GM18498 (cell line): ENCODE data around the gene FAM162A.

Source experiments
- ATAC-seq: cut with Tn5 transposase; IDR thresholded peaks from one replicate; pipeline ENCODE4 v1.9.1; 2021; ENCODE audit warnings: mild to moderate bottlenecking, moderate library complexity; ENCODE audit not compliant: unreplicated experiment

FAM162A gene, protein sequence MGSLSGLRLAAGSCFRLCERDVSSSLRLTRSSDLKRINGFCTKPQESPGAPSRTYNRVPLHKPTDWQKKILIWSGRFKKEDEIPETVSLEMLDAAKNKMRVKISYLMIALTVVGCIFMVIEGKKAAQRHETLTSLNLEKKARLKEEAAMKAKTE

DNA sequence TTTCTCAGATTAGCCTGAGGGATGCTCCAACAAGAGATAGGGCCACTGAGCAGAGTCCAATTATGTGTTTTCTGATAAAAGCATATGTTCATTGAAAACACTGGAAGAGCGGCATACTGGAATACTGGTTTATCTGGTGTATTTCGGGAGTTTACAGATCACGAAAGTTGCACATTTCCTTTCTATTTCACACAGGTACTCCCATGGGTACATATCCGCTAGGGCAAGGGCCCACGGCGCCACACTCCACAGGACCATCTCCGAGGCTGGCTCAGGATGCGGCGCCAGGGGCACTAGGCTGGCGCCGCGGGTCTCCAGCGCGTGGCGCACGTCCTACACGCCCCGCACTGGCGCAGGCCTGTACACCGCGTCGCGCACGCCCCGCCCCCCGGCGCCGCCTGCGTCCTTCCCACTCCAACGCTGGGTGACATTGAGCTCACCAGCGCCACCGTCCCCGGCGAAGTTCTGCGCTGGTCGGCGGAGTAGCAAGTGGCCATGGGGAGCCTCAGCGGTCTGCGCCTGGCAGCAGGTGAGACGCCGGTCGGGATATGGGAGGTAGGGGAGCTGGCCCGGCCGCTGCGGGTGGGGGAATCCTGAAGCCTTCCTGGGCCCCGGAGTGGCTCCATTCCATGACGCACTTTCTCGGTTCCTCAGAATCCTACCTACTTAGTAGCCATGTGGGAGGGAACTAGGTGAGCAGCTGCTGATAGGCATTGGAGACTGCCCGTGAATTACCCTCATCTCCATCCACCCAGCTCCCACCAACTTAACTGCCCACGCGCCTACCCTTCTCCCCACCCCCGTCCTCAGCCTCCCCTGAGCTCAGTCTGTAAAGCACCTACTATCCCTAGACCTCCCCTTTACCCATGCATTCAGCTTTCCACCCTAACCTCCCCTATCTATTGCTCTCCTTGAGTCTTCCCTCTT lies at the start of gene FAM162A:
Gene FAM162A, plus strand, starts transcription at position 412 of the 927 bp plus-strand sequence. Its CDS starts 84 bp downstream, at position 496.
- ATAC-seq: peak; percentile 95

DNA sequence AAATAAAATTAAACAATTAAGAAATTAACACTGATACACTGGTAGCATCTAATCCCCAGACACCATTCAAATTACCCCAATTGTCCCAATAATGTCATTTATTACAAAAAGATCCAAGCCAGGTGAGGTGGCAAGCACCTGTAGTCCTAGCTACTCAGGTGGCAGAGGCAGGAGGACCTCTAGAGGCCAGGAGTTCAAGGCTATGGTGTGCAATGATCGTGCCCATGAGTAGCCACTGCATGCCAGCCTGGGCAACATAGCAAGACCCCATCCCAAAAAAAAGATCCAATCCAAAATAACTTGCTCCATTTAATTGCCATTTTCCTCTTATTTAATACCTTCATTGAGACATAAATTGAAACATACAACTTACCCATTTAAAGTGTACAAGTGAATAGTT lies 41.2 kb upstream of the FAM162A start:
- no peak for ATAC-seq

DNA sequence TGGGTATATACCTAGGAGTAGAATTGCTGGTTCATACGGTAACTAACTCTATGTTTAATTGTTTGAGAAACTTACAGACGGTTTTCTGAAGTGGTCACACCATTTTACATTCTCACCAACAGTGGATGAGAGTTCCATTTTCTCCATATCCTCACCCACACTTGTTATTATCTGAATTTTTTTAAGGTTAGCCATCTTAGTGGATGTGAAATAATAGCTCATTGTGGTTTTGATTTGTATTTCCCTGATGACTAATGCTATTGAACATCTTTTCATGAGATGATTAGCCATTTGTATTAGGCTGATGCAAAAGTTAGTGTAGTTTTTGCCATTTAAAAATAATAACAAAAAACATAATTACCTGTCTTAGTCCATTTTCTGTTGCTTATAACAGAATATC lies 40.3 kb upstream of the FAM162A start:
- no peak for ATAC-seq

DNA sequence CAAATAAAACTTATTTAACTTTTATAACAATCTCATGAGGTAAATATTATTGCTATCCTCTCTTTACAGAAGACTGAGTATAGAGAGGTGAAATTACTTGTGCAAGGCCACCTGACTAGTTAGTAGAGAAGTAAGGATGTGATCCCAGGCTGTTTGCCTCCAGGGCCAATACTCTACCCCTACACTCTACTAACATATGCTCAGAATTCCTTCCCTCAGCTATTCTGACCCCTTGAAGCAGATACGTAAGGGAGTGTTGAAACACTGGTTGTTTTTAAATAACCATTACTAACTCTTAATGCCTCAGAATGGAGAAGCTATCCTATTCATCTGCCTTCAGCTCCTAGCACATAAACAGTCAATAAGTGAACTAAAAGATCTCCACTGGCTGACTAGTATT lies 34.8 kb upstream of the FAM162A start:
- ATAC-seq: no peak

DNA sequence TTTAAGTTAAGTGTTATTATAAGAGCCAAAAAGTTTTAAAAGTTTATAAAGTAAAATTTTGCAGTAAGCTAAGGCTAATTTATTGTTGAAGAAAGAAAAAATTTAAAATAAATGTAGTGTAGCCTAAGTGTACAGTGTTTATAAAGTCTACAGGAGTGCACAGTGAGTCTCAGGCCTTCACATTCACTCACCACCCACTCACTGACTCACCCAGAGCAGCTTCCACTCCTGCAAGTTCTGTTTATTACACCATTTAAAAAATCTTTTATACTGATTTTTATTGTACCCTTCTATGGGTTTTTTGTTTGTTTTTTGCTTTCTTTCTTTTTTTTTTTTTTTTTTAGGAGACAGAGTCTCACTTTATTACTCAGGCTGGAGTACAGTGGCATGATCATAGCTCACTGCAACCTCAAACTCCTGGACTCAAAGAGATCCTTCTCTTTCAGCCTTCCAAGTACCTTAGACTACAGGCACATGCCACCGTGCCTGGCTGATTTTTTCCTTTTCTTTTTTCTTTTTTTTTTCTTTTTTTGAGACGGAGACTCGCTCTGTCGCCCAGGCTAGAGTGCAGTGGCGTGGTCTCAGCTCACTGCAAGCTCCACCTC lies 33.1 kb upstream of the FAM162A start:
- no peak for ATAC-seq

DNA sequence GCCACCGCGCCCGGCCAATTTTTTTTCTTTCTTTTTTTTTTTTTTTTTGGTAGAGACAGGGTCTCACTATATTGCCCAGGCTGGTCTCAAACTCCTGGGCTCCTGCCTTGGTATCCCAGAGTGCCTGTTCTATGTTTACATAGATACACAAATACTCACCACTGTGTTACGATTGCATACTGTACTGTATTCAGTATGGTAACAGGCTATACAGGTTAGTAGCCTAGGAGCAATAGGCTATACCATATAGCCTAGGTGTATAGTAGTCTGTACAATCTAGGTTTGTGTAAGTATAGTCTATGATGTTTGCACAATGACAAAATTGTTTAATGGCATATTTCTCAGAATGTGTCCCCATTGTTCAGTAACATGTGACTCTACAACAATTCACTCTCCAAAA lies 32.4 kb upstream of the FAM162A start:
- no peak for ATAC-seq

DNA sequence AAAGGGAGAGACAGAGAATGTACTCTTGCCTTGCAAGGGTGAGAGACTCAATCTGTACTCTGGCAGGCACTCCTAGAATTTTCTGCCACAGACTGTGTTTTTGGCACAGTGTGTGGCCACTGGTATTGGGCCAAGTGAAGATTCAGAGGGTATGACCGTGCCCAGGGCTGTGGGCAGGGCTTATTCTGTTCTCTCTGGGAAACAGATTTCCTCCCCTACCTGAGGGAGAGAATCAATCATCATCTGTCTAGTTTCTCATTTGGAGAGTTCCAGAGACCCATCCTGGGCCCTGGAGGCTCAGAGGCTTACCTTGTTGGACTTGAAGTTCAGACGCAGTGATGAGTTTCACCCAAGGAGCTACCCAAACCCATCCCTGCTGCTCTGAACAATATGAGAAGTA lies 30.8 kb upstream of the FAM162A start:
- ATAC-seq: no peak

DNA sequence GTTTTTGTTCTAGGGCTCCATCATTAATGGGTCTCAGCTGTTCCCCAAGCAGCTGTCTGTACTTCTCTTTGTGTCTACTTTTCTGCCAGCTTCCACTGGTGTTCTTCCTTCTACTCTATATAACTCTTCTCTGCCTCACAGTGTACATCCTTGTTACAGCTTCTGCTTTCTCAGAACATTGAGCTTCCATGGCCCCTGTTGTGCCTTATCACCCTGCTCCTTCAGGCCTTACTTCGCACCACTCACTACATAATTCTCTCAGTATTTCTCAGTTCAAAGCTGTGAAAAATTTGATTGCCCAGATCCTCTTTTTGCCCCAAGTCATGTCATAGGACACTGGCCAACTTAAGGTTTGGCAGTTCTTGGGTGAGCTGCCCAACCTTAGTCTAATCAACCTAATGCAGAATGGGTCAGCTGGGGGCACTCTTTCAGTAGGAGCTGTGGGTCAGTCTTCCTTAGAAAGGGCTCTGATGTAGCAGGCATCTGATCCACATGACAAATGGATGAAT lies 30.0 kb upstream of the FAM162A start:
- ATAC-seq: no peak

DNA sequence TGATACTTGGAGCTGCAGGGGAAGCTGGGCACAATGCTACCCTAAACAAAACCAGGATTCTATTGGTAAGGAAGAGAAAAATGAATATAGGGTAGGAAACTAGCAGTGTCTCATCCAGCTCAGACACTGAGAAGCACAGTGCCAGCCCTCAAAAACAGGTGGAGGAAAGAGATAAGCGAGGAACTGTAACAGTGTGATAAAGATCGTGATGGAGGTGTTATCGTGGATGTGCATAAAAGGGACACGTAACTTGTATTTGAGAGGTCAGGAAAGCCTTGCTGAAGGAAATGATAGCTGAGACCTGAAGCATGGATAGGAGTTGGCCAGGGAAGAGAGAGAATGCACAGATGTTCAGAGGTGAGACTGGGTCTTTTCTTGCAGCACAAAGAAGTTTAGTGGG lies 28.4 kb upstream of the FAM162A start:
- ATAC-seq: no peak

DNA sequence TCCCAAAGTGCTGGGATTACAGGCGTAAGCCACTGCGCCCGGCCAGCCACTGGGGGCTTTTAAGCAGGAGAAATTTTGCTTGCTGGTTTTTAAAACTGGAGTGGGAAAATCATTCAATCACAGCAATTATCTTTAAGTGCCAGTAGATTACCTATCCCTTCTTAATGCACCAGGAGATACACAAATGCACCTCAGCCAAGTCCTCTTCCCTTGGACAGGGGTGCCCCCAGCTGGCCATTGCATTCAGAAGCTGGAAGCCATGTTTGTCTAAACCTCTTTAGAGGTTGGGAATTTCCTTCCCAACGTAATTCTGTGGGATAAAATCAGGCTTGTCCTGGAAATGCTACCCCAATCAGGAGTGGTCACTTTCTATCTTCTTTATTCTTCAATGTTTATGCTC lies 27.6 kb upstream of the FAM162A start:
- no peak for ATAC-seq

DNA sequence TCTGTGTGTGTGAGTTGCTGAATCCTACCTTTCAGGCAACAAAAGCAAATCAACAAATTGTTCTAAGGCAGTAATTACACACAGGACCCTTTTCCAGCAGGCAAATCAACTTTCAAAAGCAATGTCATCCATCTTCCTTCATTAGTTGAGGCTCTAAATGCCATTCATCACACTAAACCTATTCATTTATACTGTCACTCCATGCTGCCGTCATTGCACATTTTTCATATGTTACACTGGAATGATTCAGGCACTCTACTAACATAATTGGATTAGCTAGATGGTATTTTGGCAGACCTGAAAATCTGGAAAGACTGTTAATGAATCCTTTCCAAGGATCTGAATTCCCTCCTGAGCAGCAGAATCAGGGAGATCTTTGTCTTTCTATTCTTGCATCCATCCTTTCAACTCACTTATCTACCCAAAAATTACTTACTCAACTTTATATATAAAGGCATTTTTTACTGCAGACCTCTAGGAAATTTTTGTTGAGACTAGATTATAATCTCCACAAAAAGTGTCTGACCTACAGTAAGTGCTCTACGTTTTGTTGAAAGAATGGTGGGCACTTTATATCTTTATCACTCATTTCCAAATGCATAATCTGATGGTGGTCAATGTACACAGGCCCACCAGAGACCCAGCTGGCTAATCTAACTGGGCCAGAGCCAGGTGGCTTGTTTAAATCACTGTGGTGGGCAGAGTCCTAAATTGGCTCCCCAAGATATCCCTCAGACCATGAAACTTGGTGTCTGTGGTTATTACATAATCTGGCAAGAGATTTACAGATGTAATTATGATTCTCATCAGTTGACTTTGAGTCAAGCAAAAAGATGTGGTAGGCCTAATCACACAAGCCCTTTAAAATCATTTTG lies 25.9 kb upstream of the FAM162A start:
- no peak for ATAC-seq

DNA sequence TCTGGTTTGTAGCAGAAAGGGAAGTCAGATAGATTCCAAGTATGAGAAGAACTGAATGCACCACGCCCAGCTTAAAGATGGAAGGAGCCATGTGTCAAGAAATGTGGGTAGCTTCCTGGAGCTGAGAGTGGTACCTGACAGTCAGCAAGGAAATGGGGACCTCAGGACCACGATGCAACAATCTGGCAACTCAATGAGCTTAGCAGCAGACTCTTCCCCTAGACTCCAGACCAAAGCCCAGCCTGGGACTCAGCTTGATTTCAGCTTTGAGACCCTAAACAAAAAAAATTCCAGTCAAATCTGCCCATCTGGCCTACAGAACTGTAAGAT lies 25.3 kb upstream of the FAM162A start:
- no peak for ATAC-seq

DNA sequence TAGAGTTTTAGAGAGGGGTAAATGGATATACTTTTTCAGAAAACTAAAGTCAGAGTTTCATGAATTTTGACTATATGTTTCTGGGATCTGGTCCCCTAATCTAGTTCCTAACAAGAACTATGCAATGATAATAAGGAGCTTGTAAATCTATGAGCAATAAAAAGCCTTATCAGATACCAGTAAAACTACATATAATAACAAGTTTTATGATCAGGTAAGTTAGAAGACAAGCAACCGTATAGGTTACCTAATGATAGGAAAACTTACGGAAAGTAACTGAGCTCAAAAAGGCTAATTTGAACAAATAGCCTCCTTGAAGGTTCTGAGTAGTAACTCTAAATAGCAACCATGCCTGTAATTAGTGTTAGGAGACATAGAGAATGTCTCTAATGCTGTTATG lies 22.0 kb upstream of the FAM162A start:
- ATAC-seq: no peak

DNA sequence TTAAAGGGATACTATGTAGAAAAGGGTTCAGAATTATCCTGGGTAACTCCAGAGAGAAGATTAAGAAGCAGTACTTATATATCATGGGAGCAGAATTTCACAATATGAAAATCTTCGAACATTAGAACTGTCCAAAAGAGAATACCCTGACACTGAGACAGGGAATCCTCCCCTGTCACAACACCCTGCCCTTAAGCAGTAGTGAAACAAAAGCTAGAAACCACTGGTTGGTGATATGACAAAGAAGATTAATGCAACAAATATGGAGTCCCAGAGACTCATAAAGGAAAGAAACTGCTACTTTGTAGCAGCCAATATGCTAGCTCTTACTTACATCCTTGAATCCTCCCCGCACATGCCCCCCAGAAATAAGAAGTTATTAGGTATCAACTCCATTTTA lies 19.5 kb upstream of the FAM162A start:
- no peak for ATAC-seq

DNA sequence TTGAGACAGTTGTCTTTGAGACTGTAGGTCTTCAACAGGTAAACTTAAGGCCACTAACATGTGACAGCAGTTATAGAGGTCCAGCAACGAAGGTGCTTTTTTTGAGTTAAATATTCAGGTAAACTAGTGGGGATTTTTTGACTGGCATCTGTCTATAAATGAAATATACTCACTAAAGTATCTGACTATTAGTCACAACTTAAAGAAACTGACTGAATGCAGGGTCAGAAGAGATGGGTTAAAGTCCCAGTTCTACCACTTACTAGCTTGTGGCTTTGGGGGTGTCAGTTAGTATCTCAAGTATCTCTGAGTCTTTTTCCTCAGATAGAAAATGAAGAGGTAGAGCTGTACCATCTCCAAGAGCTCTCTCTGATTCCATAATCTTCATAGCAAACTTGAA lies 18.9 kb upstream of the FAM162A start:
- ATAC-seq: peak; percentile 29

DNA sequence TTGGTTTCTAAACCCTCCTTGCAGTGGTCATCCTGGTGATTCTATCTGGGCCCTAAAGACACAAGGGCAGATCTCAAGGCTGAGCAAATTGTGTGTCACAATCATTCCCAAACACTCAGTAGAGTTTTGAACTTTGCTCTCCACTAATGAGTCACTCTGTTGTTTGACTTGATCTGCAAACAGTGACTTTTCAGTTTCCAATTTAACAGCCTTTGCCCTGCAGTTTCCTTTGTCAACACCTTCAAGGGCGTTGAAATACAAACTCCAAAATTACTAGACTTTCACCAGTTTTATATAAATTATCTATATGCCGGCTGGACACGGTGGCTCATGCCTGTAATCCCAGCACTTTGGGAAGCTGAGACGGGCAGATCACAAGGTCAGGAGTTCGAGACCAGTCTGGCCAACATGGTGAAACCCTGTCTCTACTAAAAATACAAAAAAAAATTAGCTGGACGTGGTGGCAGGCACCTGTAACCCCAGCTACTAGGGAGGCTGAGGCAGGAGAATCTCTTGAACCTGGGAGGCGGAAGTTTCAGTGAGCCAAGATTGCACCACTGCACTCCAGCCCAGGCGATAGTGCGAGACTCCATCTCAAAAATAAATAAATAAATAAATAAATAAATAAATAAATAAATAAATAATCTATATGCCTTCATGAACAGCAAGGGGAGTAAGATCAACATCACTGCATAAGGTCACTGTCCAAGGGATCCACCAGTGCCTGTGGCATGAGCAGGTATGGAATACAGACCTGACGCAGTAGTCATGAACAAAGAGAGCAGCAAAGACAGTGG lies 18.2 kb upstream of the FAM162A start:
- peak; percentile 58 for ATAC-seq

DNA sequence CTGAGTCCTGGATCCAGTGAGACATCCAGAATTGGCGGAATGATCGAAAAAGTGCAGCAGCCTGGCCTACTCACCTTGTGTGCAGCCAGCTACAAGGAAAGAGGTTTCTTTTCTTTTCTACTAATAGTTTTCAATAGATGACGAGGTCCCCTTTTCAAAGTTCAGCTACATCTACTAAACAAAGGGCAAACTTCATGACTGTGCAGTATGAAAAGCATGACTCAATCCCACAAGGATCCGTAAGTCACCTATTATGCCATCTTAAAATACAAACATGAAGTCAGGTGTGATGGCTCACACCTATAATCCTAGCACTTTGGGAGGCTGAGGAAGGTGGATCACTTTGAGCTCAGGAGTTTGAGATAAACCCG lies 17.6 kb upstream of the FAM162A start:
- ATAC-seq: no peak

DNA sequence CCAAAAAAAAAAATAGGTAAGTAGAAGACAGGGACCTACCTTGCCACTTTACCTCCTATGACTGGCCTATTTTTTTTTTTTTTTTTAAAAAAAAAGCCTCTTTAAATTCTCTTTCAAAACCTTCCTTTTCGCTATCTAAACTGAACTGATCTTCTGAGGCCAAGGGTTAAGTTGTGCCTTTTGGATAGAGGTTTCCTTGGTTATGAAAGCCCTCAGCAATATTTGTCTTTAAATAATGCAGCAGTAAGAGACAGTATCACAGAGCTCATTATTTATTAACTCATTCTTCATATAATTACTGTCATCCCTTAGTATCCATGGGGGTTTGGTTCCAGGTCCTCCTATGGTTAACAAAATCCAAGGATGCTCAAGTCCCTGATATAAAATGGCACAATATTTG lies 9.9 kb upstream of the FAM162A start:
- ATAC-seq: no peak

DNA sequence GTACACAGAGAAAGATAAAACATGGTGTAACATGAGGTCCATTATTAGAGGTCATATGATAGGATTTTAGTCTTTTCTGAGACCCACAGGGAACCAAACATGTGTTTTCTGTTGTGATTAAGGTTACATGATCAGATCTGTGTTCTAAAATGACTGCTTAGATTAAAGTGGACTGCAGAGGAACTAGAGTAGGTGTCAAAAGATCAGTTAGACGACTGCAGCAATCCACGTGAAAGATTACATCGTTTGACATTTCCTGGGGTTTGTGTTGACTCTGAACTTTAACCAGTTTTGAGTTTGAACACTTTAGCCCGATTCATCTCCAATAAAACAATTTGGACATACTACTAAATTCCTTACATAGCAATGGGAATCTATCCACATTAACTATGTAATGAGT lies 6.0 kb upstream of the FAM162A start:
- ATAC-seq: no peak
